K562 (cell line): ENCODE results near the gene NF2. TPM values are rescaled to one million over a fixed set of nuclear protein-coding genes. Genes with fewer than 3 reads are reported as not detected.

Experiments
- NFATC3 ChIP-seq: fragments of 450-650 bp; IDR thresholded peaks from 2 replicates; pipeline ENCODE4 v1.6.1; 2017; ENCODE audit warnings: mild to moderate bottlenecking
- NR1H2 ChIP-seq: sonication (generic); formaldehyde crosslinking; IDR thresholded peaks from 2 replicates; pipeline ENCODE4 v1.4.0; 2020; ENCODE audit warnings: mild to moderate bottlenecking, missing genetic modification reagents
- REST ChIP-seq, 2 experiments: fragments of 450-650 bp; formaldehyde crosslinking in 1 of 2; IDR thresholded peaks; 2 replicates each; pipeline versions ENCODE4 v1.4.0 to v1.6.1; 2014 to 2020; ENCODE audit warnings: mild to moderate bottlenecking in 2 of 2, borderline replicate concordance in 1 of 2, low read depth in 1 of 2
- polyA plus RNA-seq, 8 experiments: library from polyadenylated mRNA; depleted of rRNA in 4 of 8; stranded (reverse) in 5 of 8; unstranded in 3 of 8; fragments of >200 nt; fragmentation: Nextera tagmentation in 2 of 8; fragmentation: Illumina TruSeq in 1 of 8; extraction: Ambion mirVana in 2 of 8; extraction: Trizol in 1 of 8; gene quantifications; 2 replicates each; pipeline versions ENCODE4 v1.2.1 to v1.2.3, GENCODE V29; 2011 to 2014; ENCODE audit warnings: inconsistent platforms in 1 of 8, missing spikeins in 1 of 8
- total RNA-seq, 7 experiments: library from RNA; depleted of rRNA in 6 of 7; stranded (reverse); fragments of >200 nt in 6 of 7; fragmentation: Illumina TruSeq in 2 of 7; extraction: Trizol in 2 of 7; gene quantifications; 2 replicates each; pipeline versions ENCODE4 v1.2.1 to v1.2.3, GENCODE V29; 2011 to 2021; ENCODE audit warnings: low replicate concordance in 1 of 7
- TF ChIP-seq, protein P1 (sequence below): IDR thresholded peaks from 2 replicates; pipeline ENCODE4 v1.6.1; 2012; ENCODE audit warnings: low read depth, low read length, improper control_type of control experiment, borderline replicate concordance

The NF2 gene
- total and polyA plus RNA-seq, 9 of the 15 experiments (the other 6 are each of a cell fraction or from before 2014, with no cell fraction given), result 2.2 to 32.5 (median 15.2) TPM

DNA sequence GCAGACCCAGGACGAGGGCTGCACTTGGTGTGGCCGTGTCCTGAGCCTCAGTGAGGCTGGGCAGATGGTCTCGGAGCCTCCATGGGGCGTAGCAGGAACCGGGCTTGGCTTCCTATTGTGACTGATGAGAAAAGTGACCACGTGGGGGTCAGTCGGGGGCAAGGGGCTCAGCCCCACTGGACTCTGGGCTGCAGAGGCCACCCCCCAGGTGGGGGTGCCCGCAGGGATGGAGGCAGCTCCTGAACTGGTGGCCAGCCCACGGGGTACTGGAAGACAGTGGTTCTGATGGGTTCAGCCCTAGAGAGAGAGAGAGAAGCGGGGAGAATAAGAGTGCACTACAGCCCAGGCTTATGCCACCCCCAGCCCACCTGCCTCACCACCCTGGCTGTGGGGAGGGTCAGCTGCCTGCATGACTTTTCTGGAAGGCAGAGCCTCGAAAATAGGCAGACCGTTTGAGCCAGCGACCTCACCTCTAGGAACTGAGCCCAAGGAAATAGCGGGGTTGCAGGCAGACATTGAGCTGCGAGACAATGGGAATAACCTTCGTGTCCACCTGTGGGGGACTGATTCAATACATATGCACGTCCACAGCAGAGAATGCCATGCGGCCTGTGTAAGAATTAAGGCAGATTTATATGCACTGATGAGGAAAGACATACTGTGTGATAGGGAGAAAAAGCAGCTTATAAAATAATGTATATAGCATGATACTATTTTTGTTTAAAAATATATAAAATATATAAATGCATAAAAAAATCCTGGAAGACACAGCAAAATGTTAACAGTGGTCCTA lies 127.8 kb downstream of the NF2 start (continued):
- TF ChIP-seq REST (IDR thresholded peaks at IDR 0.05; ENCODE audit: borderline replicate concordance), result no peak
- no peak for TF ChIP-seq REST (CRISPR knock-in tag; IDR thresholded peaks at IDR 0.05; ENCODE audit: low read depth)
- TF ChIP-seq, protein P1, sequence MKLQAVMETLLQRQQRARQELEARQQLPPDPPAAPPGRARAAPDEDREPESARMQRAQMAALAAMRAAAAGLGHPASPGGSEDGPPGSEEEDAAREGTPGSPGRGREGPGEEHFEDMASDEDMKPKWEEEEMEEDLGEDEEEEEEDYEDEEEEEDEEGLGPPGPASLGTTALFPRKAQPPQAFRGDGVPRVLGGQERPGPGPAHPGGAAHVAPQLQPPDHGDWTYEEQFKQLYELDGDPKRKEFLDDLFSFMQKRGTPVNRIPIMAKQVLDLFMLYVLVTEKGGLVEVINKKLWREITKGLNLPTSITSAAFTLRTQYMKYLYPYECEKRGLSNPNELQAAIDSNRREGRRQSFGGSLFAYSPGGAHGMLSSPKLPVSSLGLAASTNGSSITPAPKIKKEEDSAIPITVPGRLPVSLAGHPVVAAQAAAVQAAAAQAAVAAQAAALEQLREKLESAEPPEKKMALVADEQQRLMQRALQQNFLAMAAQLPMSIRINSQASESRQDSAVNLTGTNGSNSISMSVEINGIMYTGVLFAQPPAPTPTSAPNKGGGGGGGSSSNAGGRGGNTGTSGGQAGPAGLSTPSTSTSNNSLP, result no peak
- no peak for TF ChIP-seq NR1H2 (CRISPR knock-in tag)
- no peak for TF ChIP-seq NFATC3
